GM21619 (cell line): ENCODE results near the gene TRABD.

Source experiments
- ATAC-seq: cut with Tn5 transposase; IDR thresholded peaks from one replicate; pipeline ENCODE4 v1.9.1; 2021; ENCODE audit not compliant: unreplicated experiment

Gene TRABD

DNA sequence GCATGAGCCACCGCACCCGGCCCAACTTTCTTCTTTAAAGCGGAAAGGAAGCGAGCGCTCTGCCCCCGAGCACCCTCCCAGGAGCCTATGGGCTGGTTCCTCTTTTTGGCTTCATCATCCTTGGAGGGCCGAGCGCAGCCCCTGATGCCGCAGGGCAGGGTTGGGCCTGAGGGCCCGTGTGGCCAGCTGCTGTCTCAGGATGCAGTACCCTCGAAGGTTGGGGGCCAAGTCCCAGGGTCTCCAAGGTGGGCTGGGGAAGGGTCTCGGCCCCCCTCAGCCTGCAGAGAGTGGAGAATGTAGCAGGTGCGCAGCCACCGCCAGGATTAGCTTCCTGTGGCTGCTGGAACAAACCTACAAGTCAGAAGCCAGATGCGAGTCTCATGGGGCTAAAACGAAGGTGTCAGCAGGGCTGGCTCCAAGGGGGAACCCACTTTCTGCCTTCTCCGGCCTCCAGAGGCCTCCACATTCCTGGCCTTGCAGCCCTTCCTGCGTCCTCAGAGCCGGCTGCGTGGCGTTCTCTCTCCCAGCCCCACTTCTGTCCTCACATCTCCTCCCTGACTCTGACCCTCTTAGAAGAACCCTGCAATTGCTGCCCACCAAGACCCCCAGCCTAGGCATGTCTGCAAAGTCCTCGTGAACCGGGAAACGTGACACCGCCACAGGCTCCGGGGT is 12.3 kb upstream of the TRABD start:
- no peak for ATAC-seq

DNA sequence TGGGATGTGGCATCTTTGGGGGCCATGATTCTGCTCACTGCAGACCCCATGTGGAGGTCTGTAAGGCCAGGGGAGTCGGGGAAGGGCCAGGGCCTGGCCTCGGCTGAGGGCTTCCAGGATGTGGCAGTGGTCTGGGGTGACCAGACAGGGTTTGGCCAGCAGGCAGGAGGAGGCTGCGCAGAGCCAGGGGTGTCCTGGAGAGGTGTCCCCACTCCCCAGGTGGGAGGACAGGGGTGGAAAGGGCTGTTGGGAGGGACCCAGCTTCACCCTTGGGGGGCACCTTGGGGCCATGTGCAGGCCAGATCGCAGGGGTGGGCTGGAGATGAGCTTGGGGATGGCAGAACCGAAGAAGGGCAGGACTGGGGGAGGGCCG is 11.7 kb upstream of the TRABD start:
- ATAC-seq = no peak

DNA sequence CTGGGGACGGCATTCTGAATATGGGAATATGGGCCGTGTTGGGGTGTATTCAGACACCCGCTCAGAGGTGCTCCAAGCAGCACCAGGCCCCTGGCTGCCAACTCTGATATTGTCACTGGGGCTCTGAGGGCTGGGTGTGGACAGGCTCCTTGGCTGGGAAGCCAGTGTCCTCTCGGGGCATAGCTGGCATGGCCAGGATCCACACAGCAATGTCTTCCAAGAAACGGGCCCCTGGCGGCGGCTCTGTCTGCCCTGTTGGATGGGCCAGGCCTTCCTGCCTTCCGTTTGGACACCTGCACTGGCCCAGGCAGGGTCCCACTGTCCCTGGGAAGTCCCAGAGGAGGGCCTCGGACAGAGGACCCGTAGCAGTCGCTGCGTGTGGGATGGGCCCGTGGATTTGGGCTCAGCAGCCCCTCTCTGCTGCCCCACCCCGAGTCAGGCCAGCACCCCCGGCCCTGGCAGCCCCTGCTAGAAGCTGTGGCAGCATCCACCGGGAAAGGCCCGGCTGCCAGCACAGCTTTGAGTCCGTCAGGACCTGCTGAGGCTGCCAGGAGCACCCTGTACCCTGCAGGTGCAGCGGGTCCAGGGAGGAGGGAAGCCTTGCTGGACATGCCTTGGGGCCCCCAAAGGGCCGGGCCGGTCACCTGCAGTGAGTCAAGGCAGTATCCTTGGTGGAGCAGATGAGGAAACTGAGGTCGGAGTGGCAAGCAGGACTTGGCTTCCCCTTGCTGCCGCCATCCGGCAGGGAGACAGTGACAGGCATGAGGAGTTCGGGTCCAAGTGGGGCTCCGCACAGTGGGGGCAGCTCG is 11.1 kb upstream of the TRABD start:
- ATAC-seq = no peak

DNA sequence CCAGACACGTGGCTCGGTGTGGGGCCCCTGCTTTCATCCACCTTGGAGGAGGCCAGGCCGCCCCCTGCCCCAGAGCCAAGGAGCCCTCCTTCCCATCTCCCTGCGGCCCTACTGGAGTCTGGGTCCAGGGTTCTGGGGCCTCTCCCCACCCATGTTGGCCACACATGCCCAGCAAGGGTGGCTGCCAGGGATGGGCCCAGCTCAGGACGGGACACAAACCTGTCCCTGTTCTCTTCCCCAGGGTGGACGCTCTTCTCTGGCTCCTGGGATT is 10.6 kb upstream of the TRABD start:
- ATAC-seq = no peak

DNA sequence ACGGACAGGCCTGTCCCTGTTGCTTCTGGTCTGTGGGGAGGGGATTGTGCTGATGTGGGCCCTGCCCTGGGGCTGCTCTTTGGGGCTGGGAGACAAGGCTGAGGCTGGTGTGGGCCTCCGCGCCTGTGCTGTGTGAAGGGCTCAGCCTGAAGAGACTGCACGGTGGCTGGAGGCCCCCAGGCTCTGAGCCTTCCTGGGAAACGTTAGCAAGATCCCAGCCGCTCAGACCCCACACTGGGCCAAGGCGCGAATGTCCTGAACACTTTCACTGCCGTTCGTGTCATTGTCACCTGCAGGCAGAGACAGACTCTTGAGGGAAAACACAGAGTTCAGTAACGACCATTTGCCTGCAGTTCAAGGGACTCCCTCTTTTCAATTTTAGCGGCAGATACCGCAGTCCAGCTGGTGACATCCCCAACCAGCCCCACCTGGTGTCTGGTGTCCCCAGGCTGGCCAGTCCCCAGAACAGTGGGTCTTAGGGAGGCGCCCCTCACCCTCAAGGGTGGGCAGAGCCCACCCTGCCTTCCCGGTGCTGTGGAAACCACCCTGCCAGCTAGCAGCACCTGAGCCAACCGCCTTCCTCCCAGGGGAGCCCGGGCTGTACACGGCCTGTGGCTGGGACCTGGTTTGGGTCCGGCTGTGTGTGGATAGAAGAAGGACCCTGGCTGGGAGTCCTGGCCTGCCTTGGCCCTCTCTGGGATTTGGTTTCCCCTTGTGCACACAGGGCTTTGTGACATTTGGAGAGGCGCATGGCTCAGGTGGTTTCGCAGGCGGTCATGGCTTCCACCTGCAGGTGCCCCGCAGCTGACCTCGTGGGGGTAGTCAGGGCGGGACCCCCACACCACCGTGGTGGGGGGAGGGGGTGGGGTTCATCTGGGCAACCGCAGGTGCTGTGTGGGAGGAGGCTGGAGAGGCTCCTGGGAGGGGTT is 9.5 kb upstream of the TRABD start:
- ATAC-seq = no peak

DNA sequence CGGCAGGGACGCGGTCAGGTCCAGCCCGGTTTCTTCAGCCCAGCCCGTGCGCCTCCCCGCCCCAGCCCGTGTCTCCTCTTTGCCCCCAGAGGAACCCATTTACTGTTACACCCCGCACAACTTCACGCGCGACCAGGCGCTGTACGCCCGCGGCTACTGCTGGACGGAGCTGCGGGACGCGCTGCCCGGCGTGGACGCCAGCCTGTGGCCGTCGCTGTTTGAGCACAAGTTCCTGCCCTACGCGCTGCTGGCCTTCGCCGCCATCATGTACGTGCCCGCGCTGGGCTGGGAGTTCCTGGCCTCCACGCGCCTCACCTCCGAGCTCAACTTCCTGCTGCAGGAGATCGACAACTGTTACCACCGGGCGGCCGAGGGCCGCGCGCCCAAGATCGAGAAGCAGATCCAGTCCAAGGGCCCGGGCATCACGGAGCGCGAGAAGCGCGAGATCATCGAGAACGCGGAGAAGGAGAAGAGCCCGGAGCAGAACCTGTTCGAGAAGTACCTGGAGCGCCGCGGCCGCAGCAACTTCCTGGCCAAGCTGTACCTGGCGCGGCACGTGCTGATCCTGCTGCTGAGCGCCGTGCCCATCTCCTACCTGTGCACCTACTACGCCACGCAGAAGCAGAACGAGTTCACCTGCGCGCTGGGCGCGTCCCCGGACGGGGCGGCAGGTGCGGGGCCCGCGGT is 8.7 kb upstream of the TRABD start:
- ATAC-seq = no peak

DNA sequence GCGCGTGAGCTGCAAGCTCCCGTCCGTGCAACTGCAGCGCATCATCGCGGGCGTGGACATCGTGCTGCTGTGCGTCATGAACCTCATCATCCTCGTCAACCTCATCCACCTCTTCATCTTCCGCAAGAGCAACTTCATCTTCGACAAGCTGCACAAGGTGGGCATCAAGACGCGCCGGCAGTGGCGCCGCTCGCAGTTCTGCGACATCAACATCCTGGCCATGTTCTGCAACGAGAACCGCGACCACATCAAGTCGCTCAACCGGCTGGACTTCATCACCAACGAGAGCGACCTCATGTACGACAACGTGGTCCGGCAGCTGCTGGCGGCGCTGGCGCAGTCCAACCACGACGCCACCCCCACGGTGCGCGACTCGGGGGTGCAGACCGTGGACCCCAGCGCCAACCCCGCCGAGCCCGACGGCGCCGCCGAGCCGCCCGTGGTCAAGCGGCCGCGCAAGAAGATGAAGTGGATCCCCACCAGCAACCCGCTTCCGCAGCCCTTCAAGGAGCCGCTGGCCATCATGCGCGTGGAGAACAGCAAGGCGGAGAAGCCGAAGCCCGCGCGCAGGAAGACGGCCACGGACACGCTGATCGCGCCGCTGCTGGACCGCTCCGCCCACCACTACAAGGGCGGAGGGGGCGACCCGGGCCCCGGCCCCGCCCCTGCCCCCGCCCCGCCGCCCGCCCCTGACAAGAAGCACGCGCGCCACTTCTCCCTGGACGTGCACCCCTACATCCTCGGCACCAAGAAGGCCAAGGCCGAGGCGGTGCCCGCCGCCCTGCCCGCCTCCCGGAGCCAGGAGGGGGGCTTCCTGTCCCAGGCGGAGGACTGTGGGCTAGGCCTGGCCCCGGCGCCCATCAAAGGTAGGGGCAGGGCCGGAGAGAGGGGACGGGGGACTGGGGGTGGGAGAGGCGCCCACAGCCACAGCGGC is 7.9 kb upstream of the TRABD start:
- no peak for ATAC-seq

DNA sequence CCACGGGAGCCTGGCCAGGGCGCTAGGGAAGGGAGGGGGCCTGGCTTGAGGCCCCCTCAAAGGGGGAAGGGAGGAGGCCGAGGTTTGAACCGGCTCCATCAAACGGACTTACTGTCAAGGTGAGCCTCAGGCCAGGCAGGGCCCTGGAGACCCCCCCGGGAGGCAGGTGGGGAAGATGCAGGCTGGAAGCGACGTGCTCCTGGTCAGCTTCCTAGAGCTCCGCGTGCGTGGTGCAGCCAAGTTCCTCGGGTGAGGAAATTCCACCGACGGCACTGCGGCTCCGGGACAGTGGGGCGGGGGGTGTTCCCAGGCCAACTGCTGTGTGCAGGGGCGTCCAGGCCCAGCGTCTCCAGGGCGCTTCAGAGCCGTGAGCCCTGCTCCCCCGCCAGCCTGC is 7.2 kb upstream of the TRABD start:
- no peak for ATAC-seq

DNA sequence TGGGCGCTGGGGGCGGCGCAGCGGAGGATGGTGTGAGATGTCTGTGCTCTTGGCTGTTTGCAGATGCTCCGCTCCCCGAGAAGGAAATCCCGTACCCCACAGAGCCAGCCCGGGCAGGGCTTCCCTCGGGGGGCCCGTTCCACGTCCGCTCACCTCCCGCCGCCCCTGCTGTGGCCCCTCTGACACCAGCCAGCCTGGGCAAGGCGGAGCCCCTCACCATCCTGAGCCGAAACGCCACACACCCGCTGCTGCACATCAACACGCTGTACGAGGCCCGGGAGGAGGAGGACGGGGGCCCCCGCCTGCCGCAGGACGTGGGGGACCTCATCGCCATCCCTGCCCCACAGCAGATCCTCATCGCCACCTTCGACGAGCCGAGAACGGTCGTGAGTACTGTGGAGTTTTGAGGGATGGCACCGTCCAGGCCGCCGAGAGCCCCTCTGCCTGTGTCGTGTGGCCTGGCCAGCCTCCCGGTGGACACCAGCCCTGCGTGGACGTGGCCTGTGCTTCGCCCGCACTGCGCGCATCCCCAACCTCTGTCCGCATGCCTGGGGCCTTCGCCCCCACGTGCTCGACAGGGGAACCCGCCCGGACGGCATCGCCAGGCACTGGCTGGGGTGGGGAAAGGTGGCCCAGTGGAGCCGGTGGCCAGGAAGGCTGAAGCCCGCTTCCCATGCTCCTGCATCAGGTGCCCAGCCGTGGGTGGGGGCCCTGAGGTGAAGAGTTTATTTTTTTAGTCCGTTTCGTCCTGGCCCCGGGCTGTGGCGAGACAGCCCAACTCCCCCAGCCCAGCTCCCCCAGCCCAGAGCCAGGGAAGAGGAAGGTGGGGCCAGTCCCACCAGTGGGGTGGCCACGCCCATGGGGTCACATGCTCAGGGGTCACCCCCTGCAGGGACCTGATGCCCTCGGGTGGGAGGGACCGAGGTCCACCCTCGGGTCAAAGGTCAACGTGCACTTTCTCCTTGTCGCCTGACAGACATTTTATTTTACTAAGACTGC is 6.5 kb upstream of the TRABD start:
- no peak for ATAC-seq

DNA sequence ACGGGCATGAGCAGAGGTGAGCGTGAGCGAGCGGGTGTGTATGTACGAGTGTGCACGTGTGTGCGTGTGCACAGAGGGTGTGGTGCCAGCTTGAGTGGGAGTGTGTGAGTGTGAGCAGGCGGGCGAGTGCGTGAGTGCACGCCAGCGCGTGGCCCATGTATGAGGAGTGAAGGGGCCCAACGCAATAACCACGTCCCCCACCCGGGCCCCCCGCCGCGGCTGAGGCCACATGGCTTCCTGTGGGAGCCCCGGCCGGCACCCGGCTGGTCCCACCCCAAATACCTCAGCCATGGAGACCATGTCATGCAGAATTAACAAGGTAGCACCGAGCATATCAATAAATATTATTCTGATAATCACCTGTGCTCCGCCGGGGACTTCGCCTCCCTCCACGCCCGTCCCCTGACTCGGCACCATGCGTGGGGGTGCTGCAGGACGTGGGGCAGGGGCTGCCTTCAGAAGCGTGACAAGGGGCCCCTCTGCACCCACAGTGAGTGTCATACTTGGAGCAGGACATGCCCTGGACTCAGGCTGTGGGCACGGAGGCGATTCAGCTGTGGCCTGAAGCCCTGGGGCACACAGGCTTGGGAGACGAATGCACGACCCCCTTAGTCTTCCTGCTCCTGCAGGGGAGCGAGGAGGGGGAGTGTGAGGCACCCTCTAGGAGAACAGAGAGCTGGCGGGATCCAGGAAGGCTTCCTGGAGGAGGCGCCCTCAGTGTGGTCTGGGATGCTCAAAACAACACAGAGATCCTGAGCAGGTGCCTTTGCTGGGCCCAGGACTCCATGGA is 5.6 kb upstream of the TRABD start:
- no peak for ATAC-seq

DNA sequence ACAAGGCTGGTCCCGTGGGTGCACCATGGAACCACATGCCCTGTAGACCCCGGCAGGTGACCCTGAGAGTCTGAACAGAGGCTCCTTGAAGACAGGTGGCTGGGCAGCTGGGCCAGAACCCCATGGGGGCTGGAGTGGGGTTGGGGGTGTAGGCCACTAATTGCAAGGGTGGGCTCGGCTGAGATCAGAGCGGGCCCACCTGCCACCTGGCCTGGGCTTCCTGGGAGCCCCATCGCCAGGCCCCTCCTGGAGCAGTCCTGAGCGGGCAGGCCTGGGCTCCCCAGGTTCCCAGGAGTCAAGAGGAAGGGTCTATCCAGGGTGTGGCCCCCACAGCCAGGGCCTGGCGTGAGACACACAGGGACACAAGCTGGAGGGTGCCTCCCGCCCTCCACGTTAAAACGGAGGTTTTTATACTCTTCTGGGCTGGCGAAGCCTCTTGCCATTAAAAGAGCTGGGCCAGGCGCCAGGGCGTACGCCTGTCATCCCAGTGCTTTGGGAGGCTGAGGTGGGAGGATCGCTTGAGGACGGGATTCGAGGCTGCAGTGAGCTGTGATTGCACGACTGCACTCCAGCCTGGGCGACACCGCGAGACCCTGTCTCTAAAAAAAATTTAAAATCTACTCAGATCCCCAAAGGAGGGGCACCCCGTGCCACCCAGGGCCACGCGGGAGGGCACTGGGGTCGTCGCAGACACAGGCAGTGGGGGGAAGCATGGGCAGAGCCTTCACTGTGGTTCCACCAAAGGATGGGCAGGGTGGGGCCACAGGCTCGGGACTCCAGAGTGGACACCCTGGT is 4.8 kb upstream of the TRABD start:
- no peak for ATAC-seq

DNA sequence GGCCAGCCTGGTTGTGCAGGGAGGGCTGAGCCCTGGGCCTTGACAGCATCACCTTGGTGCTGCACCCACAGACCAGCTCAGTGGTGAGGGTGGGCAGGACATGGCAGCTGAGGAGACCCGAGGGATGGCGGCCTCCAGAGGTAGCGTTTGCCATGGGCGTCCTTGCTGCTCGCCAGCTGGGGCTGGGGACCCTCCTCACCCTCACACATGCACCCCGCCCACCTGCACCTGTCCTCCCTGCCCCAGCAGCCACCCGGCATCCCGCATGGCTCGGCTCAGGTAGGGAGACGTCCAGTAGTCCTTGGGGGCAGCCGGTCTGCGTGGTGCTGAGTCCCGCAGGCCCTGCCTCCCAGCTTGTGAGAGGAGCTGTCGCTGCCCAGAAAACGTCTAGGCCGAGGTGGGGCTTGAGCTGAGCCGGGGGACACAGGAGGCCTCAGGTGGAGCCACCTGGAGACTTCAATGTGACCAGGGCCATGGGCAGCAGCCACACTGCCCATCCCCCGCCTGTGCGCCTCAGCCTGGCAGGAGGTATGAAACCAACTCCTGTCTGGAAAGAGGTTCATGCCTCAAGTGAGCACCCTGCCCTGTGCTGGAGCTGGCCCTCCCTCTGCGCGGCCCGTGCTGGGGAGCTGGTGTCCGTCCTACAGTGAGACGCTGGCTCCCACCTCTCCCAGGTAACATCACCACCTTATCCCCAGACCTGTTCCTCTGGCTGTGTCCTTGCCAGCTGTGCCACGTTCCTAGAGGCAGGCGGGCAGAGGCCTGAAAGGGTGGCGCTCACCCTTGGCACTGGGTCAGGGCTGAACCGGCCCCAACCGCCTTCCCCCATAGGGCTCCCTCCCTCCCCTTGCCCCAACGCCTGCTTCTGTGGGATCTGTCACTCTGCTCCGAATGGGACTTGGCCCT is 3.3 kb upstream of the TRABD start:
- no peak for ATAC-seq

DNA sequence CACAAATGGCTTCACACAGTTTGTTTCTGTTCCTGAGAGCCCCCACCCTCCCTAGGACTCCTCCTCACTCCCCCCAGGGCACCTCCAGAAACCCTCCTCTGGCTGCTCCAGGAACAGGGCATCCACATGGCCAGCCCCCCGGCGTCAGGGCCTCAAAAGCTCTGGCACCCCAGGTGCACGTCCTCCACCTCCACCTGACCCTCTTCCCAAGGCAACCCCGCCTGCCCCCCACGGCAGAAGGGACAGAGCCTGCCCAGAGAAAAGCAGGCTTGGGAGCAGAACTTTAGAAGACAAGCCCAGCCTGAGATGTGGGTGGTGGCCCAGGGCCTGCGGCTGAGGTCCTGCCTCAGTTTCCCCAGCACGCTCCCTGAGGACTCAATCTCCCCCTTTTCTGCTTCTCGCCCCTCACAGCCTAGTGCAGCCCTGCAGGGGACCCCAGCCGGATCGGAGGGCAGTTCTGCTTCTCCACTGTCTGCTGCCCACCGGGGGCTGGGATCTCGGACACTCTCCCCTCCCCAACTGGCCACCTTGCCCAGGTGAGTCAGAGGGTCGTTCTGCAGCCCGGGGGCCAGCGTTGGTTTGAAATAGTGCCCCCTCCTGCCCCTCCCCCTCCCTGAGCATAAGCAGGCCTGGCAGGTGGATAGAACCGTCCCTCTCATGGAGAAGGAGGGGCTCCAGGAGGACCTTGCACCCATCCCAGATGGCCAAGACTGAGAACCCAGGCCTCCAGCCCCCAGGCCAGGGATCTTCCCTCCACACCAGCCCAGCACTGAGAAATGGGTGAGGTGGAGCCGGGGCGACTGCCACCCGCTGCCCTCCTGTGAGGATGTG is 2.4 kb upstream of the TRABD start:
- ATAC-seq = no peak

DNA sequence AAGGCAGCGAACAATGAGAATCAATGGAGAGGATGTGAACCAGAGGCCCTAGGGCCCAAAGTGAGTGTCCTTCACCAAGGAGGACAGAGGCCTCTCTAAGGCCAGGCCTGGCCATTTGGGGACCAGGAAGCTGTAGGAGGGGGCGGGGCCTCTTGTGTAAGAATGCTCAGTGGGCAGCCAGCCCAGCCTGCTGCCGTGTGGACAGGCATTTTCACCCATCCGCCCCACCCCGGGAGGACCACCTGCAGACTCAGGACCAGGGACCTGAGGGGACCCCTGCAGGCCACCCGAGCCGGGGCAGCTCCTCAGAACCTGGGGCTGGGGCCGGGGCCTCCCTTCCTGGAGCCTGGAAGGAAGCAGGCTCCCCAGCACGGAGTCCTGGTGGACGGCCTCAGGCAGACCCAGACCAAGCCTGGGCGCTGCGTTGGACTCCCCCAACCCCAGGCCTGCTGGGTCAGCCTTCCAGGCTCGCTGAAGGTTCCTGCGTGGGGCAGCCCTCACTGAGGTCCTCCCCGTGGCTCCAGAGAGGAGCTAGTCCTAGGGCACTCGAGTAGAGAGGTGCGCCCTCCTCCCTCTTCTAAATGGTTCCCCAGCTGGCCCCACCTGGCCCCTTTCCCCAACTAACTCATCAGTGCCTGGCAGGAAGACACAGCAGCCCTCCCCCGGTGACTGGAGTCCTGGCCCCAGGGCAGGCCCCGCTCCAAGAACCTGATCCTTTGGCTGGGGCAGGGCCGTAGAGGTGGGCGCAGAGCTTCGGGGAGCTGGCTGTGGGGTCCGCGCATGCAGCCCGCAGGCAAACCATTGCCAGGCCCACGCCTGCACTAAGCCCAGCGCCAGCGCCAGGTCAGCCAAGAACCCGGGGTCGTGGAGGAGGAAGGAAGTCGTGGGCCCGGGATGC is 1.5 kb upstream of the TRABD start:
- ATAC-seq = no peak
